Lower leg skin (tissue), 4 donors: ENCODE data around the gene MEGF6. TPM values are rescaled to one million over a fixed set of nuclear protein-coding genes. Genes with fewer than 3 reads are reported as not detected.

Source experiments
- DNase-seq, 2 donors: peaks; one replicate each; pipeline ENCODE4 v3.0.0-alpha.2; 2019; ENCODE audit warnings: low spot score in 2 of 2
- H3K4me3 ChIP-seq: fragments of 200-600 bp; sonication (generic); 2 replicates; pipeline ENCODE4 v1.5.1; 2017; ENCODE audit warnings: mild to moderate bottlenecking, low read depth; ENCODE audit not compliant: poor library complexity, severe bottlenecking
- POLR2A ChIP-seq, 2 donors: fragments of 450-650 bp; IDR thresholded peaks; one replicate each; pipeline ENCODE4 v1.6.1; 2016 to 2017; ENCODE audit warnings: antibody characterized with exemption in 2 of 2, mild to moderate bottlenecking in 1 of 2, moderate library complexity in 1 of 2
- WGBS, 2 donors: methylation state at CpG; one replicate each; pipeline ENCODE4 v1.1.5; 2018; 5-methylcytosine and 5-hydroxymethylcytosine counted together
- intact Hi-C: fragments of 100-400 bp; cut with DNase I; formaldehyde crosslinking; loops from one replicate; pipeline ENCODE4 v1.15.0; 2023; ENCODE audit warnings: low total_unique reads
- total RNA-seq, 4 donors: library from RNA; depleted of rRNA; stranded (reverse); fragments of >200 nt; gene quantifications; one replicate each; pipeline ENCODE4 v1.1.0, GENCODE V29; 2016
- TF ChIP-seq, protein P1 (sequence below), 3 donors: fragments of 450-650 bp; IDR thresholded peaks; one replicate each; pipeline ENCODE4 v1.5.1; 2016; ENCODE audit warnings: antibody characterized with exemption in 3 of 3, mild to moderate bottlenecking in 3 of 3, moderate library complexity in 2 of 3

MEGF6 gene
- total RNA-seq, 4 donors from 2014 or later = 81.1 to 147 (median 86.1) TPM

DNA sequence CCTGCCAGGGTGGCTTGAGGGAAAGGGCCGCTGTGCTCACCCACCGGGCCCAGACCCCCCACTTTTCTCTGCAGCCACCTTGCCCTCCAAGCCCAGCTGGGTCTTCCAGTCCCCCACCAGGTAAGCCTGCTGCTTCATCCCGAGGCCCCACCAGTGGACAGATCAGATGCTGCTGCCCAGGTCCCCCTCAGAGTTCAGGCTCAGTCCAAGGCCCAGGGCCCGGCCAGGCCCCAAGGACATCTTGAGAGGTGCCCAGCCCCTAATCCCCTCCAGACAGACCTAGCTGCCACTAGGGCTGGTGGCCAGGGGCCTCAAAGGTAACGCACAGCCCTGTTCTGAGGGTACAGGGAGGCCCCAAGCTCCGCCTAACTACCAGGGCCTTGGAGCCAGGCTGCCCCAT lies 58.6 kb downstream of the MEGF6 start:
- 87 to 95% methylated on average over 6 of the region's 6 CpGs for WGBS, 2 donors
- H3K4me3 ChIP-seq = no peak overlapping the region
- TF ChIP-seq, protein P1, sequence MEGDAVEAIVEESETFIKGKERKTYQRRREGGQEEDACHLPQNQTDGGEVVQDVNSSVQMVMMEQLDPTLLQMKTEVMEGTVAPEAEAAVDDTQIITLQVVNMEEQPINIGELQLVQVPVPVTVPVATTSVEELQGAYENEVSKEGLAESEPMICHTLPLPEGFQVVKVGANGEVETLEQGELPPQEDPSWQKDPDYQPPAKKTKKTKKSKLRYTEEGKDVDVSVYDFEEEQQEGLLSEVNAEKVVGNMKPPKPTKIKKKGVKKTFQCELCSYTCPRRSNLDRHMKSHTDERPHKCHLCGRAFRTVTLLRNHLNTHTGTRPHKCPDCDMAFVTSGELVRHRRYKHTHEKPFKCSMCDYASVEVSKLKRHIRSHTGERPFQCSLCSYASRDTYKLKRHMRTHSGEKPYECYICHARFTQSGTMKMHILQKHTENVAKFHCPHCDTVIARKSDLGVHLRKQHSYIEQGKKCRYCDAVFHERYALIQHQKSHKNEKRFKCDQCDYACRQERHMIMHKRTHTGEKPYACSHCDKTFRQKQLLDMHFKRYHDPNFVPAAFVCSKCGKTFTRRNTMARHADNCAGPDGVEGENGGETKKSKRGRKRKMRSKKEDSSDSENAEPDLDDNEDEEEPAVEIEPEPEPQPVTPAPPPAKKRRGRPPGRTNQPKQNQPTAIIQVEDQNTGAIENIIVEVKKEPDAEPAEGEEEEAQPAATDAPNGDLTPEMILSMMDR (IDR thresholded peaks at IDR 0.05) = no peak
- TF ChIP-seq POLR2A (IDR thresholded peaks at IDR 0.05) = no peak
- intact Hi-C loops = no loop called here
- no peak for DNase-seq

- DNase-seq = no peak
- WGBS, 2 donors = 97 to 99% methylated on average over 9 to 14 of the region's 14 CpGs
- no peak for TF ChIP-seq POLR2A (IDR thresholded peaks at IDR 0.05)
- TF ChIP-seq, protein P1 (IDR thresholded peaks at IDR 0.05) = no peak
- no peak overlapping the region for H3K4me3 ChIP-seq
- intact Hi-C loops = no loop called here
Measured at GRCh38 chr1:3552176-3552575, 59.1 kb downstream of the MEGF6 start.

DNA sequence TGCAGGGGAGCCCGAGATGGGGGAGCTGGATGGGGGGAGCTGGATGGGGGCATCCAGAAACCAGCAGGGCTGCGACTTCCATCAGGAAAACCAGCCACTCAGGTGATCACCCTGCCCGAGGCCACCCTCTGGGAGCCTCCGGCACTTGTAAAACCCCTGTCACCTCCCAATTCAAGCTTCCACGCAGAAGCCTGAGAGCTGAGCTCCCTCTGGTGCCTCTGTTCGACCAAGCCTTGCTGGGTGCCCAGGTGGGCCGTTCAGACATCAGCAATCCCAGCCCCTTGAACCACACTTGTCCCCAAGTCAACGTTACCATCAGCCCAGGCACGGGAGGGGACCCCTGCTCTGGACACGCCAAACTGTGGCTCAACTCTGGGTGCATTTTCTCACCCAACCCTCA lies 59.6 kb downstream of the MEGF6 start:
- DNase-seq = no peak
- WGBS, 2 donors = 82 to 89% methylated on average over 10 of the region's 10 CpGs
- no peak overlapping the region for H3K4me3 ChIP-seq
- TF ChIP-seq POLR2A (IDR thresholded peaks at IDR 0.05) = no peak
- TF ChIP-seq, protein P1 (IDR thresholded peaks at IDR 0.05) = no peak
- intact Hi-C loops = no loop called here

GRCh38 chr1:3551290-3551678 lies 60.0 kb downstream of the MEGF6 start:
- intact Hi-C loops = no loop called here
- H3K4me3 ChIP-seq = no peak overlapping the region
- 77 to 89% methylated on average over 3 to 5 of the region's 5 CpGs for WGBS, 2 donors
- TF ChIP-seq, protein P1 (IDR thresholded peaks at IDR 0.05) = no peak
- TF ChIP-seq POLR2A (IDR thresholded peaks at IDR 0.05) = no peak
- no peak for DNase-seq

- intact Hi-C loops = no loop called here
- DNase-seq = no peak
- no peak for TF ChIP-seq POLR2A (IDR thresholded peaks at IDR 0.05)
- TF ChIP-seq, protein P1 (IDR thresholded peaks at IDR 0.05) = no peak
- WGBS, 2 donors = 69 to 77% methylated on average over 13 to 27 of the region's 27 CpGs
- H3K4me3 ChIP-seq = no peak overlapping the region
Measured at GRCh38 chr1:3550511-3551289, 60.6 kb downstream of the MEGF6 start.

- DNase-seq = no peak
- no peak for TF ChIP-seq POLR2A (IDR thresholded peaks at IDR 0.05)
- TF ChIP-seq, protein P1 (IDR thresholded peaks at IDR 0.05) = no peak
- H3K4me3 ChIP-seq = no peak overlapping the region
- intact Hi-C loops = no loop called here
- 78 to 90% methylated on average over 12 to 14 of the region's 15 CpGs for WGBS, 2 donors
Measured at GRCh38 chr1:3548895-3549294, 62.4 kb downstream of the MEGF6 start.
